COLO668 (cell line): ENCODE results near the gene AKIRIN2.

Experiments used
- DNase-seq: peaks from one replicate; lab custom pipeline; 2025; ENCODE audit not compliant: unreplicated experiment; lab: John Stamatoyannopoulos, UW

AKIRIN2 gene

GRCh38 chr6:87701676-87702588 lies at the start of gene AKIRIN2:
Gene AKIRIN2, minus strand, starts transcription at chr6:87702233. Its CDS starts 549 bp downstream, at chr6:87701684.
- DNase-seq: peak; percentile 94

GRCh38 chr6:87747646-87748045 lies 45.6 kb upstream of the AKIRIN2 start:
- DNase-seq: no peak

GRCh38 chr6:87745966-87746721 lies 44.1 kb upstream of the AKIRIN2 start:
- no peak for DNase-seq

GRCh38 chr6:87743454-87743853 lies 41.4 kb upstream of the AKIRIN2 start:
- no peak for DNase-seq

- DNase-seq: no peak
Observed at GRCh38 chr6:87742106-87742505, 40.1 kb upstream of the AKIRIN2 start.

- DNase-seq: no peak
Observed at GRCh38 chr6:87741001-87741650, 39.1 kb upstream of the AKIRIN2 start.

GRCh38 chr6:87738744-87739143 lies 36.7 kb upstream of the AKIRIN2 start:
- no peak for DNase-seq

DNA sequence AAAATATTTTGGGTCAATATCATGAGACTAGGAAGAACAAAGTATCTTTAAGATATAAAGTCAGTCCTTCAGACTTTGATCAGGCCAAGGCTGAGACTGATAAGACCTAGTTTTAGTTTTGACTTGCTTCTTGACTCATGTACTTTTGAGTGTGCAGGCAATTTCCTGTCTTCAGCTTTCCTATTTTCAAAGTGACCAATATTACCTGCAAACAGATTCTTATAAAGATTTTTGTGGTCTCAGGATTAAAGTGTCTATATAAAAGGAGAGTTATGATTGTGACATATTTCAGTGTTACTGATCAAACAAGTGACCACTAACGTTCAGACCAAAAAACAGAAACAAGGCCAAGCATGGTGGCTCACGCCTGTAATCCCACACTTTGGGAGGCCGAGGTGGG lies 36.0 kb upstream of the AKIRIN2 start:
- no peak for DNase-seq

DNA sequence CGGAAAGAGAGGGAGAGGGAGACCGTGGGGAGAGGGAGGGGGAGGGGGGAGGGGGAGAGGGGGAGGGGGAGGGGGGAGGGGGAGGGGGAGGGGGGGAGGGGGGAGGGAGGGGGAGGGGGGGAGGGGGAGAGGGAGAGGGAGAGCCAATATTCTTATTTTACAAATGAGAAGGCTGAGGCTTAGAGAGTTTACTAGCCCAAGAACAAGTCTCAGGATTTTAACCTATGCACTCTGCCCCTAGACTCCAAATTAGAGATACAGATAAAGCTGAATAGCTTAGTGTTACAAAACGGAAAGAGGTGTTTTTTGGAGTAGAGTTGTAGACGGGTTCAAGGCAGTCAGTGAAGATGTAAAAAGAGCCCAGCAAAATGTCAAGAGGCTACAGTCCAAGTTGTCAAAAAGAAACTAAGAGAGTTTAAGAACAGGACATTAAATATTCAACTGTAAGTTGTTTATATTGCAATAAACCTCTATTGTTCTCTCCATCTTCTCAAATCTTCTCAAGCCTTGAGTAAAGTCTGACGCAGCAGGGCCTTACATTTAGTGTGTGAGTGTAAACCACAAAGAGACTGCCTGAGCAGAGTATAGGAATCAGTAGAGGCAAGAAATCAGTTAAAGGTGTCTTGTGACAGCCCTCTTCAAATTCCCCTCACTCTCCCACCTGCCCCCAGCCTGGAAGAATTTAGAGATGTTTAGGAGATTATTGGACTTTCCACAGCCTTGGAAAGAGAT lies 34.9 kb upstream of the AKIRIN2 start:
- DNase-seq: no peak

DNA sequence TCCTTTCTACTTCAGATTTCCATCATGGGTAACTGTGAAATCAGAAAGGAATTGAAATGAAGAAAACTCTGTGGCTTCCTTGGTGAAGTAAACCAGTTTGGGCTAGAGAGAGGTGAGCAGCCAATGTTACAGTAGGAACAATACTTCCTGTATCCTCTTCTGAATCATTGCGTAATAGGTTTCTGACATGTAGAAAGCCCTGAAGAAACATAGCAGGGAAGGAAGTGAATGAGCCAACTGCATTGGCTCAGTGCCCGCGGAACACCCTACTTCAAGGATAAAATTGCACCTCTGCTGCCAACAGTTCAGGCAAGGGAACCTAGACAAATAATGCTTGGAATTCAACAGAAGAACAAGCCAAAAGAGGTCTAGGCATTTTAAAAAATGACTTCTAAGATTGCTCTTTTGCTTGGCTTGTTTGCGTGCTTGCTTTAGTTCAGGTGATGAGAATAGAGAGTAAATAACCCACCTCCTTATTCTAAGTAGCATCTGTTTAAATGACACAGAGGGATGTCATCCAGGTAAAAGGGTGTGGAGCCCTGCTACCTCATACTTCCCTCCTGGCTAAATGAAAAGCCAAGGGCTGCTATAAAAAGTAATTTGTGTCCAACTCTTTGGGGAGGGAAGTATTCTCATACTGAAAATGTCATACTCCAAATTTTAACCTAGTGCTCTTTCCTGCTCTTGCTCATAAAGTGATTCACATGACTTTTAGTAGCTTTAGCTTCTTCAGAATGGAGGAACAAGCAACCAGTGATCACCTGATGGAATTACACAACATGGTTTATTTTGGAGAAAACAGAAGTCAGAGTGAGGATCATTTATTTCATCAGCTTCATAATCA lies 30.0 kb upstream of the AKIRIN2 start:
- peak; percentile 45 for DNase-seq

- DNase-seq: no peak
Observed at GRCh38 chr6:87731080-87731479, 29.0 kb upstream of the AKIRIN2 start.

GRCh38 chr6:87729965-87730719 lies 28.1 kb upstream of the AKIRIN2 start:
- DNase-seq: no peak

- no peak for DNase-seq
Observed at GRCh38 chr6:87728706-87729105, 26.7 kb upstream of the AKIRIN2 start.

GRCh38 chr6:87724983-87725811 lies 23.2 kb upstream of the AKIRIN2 start:
- DNase-seq: no peak

GRCh38 chr6:87723170-87724078 lies 21.4 kb upstream of the AKIRIN2 start:
- peak; percentile 17 for DNase-seq

GRCh38 chr6:87722540-87723169 lies 20.6 kb upstream of the AKIRIN2 start:
- no peak for DNase-seq

GRCh38 chr6:87721311-87721710 lies 19.3 kb upstream of the AKIRIN2 start:
- no peak for DNase-seq
